GM19099 (cell line): ENCODE data around the gene PTGES3.

Experiments
- POLR2A ChIP-seq: IDR thresholded peaks from 3 replicates; pipeline ENCODE4 v1.6.1; 2011; ENCODE audit warnings: low read depth; ENCODE audit not compliant: insufficient read length; ENCODE audit errors: extremely low read depth

PTGES3 gene

DNA sequence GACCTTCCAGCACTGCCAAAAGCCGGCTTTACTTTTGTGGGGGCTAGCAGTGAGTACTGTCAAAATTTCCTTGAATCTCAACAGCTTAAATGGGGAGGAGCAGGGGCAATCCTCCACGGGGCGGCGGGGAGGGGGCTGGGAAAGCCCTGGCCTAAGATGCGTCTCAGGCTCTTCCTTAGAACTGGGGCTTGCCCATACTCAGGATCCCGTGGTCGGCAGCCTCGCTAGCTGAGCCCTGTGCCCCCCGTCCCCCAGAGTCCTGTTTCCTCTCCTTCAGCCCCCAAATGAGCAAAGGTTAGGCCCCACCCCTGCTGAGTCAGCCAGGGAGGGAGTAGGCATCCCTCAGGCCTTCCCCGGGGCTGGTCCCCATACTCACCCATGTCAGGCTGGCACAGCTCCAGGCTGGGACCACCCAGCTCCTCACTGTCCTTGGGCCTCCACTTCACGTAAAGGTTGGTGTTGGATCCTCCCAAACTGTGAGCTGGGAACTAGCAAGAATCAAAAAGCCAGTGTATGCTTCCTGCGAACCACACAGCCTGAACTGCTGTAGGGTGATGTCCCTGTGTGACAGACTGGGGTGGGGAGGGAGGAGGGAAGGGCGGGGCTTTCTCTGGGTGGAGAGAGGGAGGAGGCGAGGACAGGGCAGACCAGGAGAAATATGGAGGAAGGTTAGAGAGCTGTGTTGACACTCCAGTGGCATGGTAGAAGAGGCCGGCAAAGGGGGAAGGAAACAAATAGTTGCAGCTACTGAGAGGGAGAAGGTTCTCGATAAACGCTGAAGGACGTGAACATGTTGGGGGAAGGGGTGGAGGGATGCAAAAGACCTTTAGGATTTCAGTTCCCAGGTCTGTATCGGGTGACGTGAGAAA lies 52.0 kb downstream of the PTGES3 start:
- TF ChIP-seq POLR2A: peak; percentile 58

DNA sequence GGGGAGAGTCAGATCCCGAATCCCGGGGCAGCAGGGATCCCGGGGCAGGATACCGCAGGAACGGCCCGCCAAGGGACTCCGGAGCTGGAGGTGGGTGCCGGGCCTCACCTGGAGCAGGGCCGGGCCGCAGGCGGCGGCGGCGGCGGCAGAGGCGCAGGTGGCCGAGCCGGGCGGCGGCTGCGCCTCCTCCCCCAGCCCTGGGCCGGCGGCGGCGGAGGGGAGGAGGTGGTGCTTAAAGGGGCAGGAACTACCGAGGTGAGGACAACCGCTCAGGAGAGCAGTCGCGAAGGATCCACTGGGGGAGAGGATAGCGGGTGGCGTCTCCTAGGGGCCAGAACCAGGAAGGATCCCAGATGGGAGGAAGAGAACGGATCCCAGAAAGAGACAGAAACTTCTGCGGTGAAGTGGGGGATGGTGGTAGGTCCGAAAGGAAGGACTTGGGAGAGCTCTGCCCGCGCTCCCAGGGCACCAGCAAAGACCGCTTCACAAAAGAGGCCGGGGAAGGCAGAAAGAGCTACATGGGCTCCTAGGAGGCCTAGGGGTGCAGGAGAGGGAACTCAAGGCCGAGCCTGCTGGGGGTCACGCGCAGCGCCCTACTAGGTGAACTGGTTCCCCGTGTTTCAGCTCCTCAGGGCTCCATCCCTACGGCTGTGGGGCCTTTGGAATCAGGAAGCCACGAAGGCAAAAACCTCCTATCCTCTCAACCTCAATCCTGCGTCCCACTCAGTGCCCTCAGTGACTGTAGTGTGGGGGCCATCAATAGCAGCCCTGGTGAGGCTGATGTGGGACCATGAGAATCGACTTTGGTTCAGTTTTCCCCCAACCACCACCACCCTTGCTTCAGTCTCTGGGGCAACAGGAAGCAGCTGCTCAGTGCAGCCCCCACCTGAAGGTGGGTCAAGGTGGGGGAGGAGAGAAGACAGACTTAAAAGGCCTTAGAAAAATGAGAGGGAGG lies 53.0 kb downstream of the PTGES3 start:
- peak; percentile 69 for TF ChIP-seq POLR2A

DNA sequence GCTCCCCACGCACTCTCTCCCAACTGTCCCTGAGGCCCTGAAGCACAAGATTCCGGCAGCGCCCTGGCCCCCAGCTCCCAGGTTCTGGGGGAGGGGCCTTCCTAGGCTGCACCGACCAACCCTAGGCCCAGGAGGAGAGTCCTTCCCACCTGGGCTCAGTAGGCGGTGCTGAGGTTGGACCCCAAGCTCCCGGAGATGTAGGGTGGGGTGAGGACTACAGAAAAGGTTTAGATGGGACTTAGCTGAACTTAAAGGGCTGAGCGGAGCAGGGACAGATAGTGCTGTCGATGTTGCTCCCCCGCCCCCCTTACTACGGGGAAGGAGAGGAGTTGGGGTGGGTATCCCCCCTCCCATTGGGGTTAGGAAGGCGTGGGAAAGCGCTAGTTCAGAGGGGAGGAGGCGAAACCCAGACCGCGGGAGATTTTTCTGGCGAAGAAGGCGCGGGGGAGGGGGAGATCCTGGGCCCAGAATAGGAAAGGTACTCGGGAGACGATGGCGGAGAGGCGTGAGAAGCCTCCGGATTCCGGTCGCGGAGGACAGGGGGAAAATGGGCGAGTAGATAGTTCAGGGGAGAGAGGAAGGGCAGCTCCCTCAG lies 53.7 kb downstream of the PTGES3 start:
- no peak for TF ChIP-seq POLR2A

DNA sequence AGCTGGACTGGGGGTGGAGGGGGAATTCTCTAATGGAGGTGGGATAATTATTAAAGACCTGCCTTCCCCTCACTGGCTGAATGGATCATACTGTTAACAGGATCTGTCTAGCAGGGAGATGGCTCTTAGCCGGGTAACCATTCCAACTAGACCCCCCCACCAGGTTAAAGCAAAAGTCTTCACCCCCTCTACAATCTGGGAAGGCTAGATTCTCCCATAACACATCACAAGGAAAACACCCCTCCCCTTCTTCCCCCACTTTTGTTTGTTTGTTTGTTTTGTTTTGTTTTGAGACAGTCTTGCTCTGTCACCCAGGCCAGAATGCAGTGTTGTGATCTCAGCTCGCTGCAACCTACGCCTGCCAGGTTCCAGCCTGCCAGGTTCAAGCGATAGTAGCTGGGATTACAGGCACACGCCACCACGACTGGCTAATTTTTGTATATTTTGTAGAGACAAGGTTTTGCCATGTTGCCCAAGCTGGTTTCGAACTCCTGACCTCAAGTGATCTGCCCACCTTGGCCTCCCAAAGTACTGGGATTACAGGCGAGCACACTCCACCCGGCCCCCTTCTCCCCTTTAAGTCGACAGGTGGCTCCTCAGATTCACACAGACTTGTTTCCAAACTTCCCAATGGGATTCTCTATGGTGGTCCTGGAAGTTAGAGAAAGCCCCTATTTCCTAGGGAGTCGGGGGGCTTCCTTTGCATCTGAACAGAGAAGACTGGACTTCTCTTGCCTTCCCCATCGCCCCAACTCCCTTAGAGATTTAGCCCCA lies 54.4 kb downstream of the PTGES3 start:
- TF ChIP-seq POLR2A: no peak

DNA sequence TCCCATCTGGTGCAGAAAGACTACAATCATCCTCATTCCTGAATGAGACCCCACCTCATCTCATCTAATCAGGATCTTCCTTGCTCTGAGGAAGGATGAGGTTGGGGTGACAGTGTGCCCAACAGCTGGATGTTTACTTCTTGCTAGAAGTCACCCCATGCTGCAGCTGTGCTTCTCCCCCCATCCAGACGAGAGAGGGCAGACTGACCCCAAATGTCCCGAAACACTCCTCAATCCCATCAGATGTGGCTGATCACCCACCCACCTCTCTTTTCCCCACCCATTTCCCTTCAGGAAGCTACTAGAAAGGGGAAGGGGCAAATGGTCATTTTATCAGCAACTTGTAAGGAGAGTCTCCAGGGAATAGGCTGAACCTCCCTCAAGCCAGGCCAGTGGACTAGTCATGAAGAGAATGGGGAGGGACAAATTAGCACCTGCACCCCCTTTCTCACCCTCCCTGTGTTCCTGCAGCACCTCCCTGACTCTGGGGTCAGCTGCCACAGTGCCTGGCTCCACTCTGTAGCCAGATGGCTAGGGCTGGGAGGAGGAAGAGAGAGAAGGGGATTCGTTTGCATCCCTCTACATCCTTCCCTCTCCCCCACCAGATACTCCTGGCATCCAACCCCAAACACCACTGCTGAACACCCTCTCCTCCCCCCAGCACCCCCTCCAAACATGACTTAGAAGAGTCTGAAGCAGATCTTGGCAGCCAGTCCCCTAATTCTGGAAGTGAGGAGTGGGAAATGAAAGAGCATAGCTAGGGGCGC lies 55.2 kb downstream of the PTGES3 start:
- no peak for TF ChIP-seq POLR2A

DNA sequence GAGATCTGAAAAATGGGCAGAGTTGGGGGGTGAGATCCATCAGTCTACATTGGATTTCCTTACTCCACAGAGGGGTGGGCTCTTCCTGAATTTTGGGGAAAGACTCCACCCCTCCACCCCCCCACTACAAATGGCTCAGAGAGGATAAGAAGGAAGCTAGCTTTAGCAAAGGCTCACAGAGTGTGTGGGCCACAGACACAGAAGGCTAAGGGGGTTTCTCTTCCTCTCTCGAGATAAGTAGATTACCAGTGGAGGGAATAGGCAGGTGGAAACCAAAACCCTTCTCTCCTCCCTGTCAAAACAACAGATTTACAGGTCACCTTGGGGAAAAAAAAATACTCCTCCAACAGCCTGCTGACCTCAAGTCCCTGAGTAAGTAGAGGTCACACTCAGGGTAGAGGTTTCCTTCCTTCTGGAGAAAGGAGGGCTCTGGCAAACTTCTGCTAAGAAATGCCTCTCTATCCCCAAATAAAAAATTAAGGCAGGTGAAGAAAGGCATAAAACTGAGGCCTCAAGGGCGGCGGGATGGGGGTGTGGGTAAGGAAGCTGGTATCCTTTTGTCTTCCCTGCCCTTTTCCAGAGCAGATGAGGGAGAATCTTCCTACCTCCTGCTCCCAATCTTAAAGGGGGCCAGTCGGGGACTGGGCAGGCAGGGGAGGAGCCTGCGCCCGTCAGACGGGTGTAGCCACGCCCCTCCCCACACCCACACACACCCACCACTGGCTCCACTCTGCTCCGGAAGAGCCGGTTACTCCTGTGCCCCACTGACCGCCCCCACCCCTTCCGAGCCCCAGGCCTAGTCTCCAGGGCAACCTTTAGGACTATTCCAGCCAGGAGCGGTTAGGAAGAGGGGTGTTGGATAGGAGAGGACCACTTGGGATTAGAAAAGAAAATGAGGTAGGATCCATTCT lies 56.0 kb downstream of the PTGES3 start:
- TF ChIP-seq POLR2A: no peak

DNA sequence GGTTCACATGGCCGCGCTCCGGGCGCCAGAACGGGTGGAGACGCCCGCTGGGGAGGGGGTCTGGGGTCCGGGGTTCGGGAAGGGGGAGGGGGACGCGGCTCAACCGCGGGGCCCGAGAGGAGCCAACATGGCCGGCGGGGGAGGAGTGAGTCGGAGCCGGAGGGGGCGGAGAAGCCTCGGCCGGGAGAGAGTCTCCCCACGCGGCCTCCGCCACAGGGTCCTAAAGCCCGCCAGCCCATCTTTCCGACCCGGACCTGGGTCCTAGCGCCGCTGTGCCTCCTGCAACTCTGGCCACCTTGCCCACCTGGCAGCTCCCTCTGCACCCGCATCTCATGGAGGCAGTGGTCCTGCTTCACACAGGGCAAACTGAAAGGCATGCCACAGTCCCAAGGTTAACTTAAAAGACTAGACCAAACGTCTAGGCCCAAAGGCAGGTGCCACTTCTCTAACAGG lies 57.9 kb downstream of the PTGES3 start, which contains the start of gene BAZ2A:
BAZ2A (minus strand) TSS at position 147 of the 453 bp plus-strand sequence. CDS start 12,796 bp downstream, outside the sequence.
- no peak for TF ChIP-seq POLR2A

DNA sequence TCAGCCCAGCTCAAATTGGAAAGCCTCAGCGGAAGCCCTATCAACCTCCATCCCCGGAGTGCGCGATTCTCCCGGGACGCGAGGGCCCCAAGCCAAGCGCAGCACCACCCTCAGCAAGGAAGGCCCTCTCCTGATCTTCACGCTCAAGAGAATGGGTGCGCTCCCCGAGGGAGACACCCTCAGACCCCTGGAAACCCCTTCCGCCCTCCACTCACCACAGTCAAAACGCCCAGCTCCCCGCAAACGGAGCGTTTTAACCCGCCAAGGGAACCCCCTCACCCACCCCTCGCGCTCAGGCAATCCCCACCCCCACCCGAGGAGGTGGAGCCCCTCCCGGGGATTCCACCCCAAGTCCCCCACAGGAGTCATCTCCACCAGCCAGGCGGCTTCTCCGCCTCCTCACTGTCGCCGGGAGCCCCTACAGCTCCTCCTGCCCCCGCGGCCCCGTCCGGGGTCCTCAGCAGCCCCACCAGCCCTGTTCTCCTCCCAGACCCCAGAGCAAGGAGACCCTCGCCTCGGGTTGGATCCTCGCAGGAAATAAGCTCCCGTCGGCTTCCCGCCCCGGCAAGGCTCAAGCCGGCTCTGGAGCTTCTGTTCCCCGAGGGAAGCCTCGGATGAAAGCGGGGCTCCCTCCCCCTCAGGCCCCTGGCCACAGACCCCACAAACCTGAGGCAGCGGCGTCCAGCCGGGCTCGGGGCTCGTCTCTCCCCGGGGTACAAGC lies 58.5 kb downstream of the PTGES3 start:
- peak; percentile 38 for TF ChIP-seq POLR2A

DNA sequence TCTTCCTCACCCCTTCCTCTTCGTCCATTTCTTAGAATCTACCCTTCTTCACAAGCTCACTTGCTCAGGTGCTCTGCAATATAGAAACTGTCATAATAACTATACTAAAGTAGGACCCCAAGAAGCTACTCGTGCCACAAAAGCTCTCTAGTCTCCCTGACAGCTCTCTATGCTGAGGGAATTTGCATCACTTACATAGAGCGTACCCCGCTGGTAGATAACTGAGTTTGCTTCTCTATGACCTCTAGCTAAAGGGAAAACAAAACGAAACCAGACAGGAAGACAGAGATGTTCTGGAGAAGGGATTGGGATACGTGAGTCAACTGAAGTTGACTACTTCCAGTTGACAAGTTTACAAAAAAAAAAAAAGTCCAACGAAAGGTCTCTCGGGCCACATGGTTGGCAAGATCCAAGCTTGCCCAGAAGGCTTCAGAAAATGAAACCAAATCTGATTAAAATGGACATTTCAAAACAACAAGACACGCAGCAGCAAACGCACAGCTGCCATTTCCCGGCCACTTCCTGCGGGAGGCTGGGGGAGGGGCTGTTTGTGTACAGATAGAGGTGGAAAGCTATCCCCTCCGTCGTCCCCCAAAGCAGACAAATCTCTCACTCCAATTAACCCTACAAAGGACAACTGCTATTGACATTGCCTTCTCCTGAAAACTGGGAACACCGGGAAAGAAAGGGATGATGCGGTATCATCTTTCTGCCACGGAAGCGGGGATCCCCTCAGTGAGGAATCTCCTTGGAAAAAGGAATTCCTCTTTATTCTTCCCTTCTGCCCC lies 59.2 kb downstream of the PTGES3 start:
- TF ChIP-seq POLR2A: peak; percentile 42

DNA sequence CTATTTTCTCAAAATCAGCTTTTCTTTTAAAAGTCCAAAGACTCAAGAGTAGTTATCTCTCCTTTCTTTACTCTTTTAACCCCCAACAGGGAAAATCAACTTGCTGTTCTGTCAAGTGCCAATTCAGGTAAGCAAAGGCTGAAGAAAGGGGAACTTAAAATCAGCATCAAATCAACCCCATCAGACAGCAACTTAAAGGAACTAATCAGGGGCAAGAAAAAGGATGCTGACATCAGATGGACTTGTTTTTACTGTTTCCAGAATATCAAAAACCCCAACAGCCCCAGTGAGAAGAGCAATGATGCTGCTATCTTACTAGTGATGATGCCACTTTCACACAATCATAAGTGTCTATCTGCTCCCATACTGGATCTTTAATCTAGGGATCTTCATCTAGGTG lies 61.4 kb downstream of the PTGES3 start:
- no peak for TF ChIP-seq POLR2A

DNA sequence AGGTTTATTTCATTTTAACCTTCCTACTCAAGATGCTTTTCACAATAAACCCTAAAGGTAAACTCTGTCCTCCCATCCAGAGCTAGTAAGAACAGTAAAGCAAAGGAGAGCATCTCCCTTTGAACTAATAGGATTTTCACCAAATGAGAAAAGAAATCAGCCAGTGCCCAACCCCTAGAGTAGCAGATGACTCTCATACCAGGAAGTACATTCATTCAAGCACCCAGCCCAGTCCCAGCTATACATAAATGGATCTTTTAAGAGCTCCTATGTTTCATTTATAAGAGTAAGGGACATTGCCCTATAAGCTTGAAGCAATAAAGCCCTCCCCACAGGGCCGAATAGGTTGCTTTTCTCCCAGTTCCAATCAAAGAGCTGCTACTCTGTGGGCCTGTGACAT lies 65.5 kb downstream of the PTGES3 start:
- TF ChIP-seq POLR2A: no peak
